Activated naive CD4-positive, alpha-beta T cell treated with anti-CD3 and anti-CD28 coated beads, Interleukin-2, amount 10 ng/mL, durations not matched to agents 7 days and 5 days (primary cell): ENCODE measurements around the gene KRTAP10-7.

Experiments
- CTCF ChIA-PET: fragments of 350-600 bp; sonication (Branson Sonifier 250); formaldehyde crosslinking; loops from one replicate; lab custom pipeline; 2021; ENCODE audit warnings: antibody characterized with exemption; lab: Charles Lee
- DNase-seq: peaks from one replicate; pipeline ENCODE4 v3.0.0-alpha.2; 2020
- H3K27ac Mint-ChIP-seq: one replicate; pipeline ENCODE4 v1.8.0; 2021; ENCODE audit warnings: mild to moderate bottlenecking, moderate library complexity, mixed read lengths
- H3K27me3 Mint-ChIP-seq: one replicate; pipeline ENCODE4 v1.8.0; 2021; ENCODE audit warnings: mild to moderate bottlenecking, mixed read lengths
- H3K36me3 Mint-ChIP-seq: one replicate; pipeline ENCODE4 v1.8.0; 2021; ENCODE audit warnings: mixed read lengths
- H3K4me1 Mint-ChIP-seq: one replicate; pipeline ENCODE4 v1.8.0; 2021; ENCODE audit warnings: mixed read lengths
- H3K4me3 Mint-ChIP-seq: one replicate; pipeline ENCODE4 v1.8.0; 2021; ENCODE audit warnings: mild to moderate bottlenecking, moderate library complexity, mixed read lengths
- H3K9me3 Mint-ChIP-seq: one replicate; pipeline ENCODE4 v1.8.0; 2021; ENCODE audit warnings: mixed read lengths

KRTAP10-7 gene

DNA sequence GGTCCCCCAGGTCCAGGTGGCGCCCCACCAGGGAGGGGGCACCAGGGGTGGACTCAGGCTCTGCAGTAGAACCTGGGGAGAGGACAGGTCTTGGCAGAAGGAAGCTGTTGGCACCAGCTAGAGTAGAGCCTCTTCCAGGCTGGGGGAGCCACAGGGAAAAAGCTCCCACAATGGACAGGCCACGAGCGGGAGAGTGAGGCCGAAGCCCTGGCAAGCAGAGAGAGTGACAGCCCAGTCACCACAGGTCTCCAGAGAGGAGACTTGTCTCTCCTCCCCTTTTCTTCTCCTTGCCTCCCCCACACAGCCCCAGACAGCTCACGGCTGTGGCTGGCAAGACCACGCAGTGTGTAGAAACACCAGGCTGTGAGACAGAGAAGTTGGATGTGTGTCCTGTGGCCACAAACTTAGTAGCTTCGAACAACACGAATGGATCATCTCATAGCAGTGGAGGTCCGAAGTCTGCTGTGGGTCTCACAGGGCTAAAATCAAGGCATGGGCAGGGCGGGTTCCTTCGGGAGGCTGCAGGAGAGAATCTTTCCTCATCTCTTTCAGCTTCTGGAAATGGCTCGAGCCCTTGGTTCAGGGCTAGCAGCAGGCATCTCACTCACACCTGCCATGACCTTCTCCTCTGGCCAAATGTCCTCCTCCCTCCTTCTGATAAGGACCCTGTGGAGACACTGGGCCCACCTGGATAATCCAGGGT lies 50.7 kb downstream of the KRTAP10-7 start:
- peaks cover 23% of the 10 kb centered on the region for H3K4me1 Mint-ChIP-seq
- peaks cover 26% of the 10 kb centered on the region for H3K36me3 Mint-ChIP-seq
- CTCF ChIA-PET = no interaction called here
- no peak overlapping the region for H3K27ac Mint-ChIP-seq
- H3K27me3 Mint-ChIP-seq = peaks cover 16% of the 10 kb centered on the region
- no peak for DNase-seq
- peaks cover 29% of the 10 kb centered on the region for H3K9me3 Mint-ChIP-seq
- no peak overlapping the region for H3K4me3 Mint-ChIP-seq
